Measurements from ENCODE around the gene KCNT2. TPM values are rescaled to one million over a fixed set of nuclear protein-coding genes. Genes with fewer than 3 reads are reported as not detected.

Gene KCNT2
- total RNA-seq, 2 experiments from 2014 or later = not detected

DNA sequence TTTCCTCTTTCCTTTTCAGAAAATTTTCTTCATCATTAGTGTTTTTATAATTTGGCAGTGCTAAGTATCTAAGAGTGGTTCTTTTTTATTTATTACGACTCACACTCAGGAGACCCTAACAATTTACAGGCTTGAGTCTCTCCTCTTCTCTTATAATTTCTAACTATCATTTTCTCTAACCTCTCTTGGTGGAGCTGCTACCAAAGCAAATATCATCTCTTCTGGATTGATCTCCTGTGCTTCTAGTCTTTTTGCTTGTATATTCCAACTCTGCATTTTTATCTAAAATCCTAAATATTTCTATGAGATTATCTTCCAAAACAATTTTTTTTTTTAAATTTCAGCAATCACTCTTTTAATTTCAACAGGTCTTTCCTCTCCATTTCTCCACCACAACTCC lies 250.3 kb downstream of the KCNT2 start:
- Histone ChIP-seq H3K27ac (ENCODE audit: low read depth, low read length, poor library complexity, severe bottlenecking) (no peak overlapping the region), H3K36me3 (ENCODE audit: insufficient read depth, low read length) (no peaks in the 10 kb centered on the region), H3K4me2 (ENCODE audit: low read length) (no peak overlapping the region), H4K20me1 (ENCODE audit: insufficient read depth, low read length) (no peaks in the 10 kb centered on the region; the same call in 1 of the 2 replicates), H3K9me2 (ENCODE audit: insufficient read depth, low read length) (no peaks in the 10 kb centered on the region), H3K4me1 (ENCODE audit: insufficient read depth, low read length, poor library complexity, severe bottlenecking) (no peaks in the 10 kb centered on the region), H3K79me2 (ENCODE audit: insufficient read depth, low read depth, low read length) (no peaks in the 10 kb centered on the region), H3K4me3 (ENCODE audit: low read depth, low read length, poor library complexity, severe bottlenecking) (no peak overlapping the region), H2AFZ (ENCODE audit: low read length) (no peak overlapping the region), H3K9me3 (ENCODE audit: low read length) (no peaks in the 10 kb centered on the region)
- intact Hi-C loops (cut with micrococcal nuclease; ENCODE audit: unreplicated experiment) = no loop called here
- no peak for DNase-seq (ENCODE audit: low spot score)
- POLR2A ChIA-PET = no interaction called here
- CTCF ChIA-PET (ENCODE audit: unreplicated experiment) = no interaction called here
- no TSS peak for BruUV-seq (replicated peaks)
- no peak for TF ChIP-seq EZH2phosphoT487 (IDR thresholded peaks at IDR 0.05; ENCODE audit: borderline replicate concordance, low read depth, low read length)

DNA sequence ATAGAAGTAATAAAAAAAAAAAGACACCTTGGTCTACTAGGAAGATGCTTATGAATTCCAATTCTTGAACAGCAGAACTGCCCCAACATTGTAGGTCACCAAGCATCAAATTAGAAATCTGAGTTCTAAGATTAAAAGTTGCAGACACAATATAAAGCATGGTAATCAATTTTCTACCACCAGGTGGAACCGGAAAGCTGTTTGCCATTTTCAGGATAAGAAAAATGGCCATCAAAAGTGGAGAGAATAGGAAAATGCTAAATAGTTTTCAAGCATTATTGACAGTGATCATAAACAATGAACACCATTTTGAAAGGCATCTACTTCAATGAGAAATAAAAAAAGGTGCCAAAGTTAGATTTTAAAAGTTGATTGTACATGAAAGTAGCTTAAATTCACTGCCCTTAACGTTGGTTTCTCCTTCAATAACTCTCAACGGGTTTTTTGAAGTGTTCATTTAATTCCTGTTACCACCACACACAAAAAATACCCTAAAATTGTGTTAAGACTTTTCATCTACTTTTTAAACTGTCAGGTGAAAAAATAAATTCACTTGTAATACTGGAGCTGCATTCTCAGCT lies 252.9 kb downstream of the KCNT2 start:
- ChIA-PET POLR2A (interaction anchor here (0.5 to 0.6 kb wide), 3 partner anchors 123 to 509 kb away, joined by 3 read pairs; no protein-coding TSS in a partner anchor), CTCF (ENCODE audit: unreplicated experiment) (no interaction called here)
- no peak for DNase-seq (ENCODE audit: low spot score)
- H3K36me3 ChIP-seq (ENCODE audit: insufficient read depth, low read length) = no peaks in the 10 kb centered on the region
- H3K4me3 ChIP-seq (ENCODE audit: low read depth, low read length, poor library complexity, severe bottlenecking) = no peak overlapping the region
- H3K79me2 ChIP-seq (ENCODE audit: insufficient read depth, low read depth, low read length) = no peaks in the 10 kb centered on the region
- H4K20me1 ChIP-seq (ENCODE audit: insufficient read depth, low read length) = no peaks in the 10 kb centered on the region; the same call in 1 of the 2 replicates
- no TSS peak for BruUV-seq (replicated peaks)
- intact Hi-C loops (cut with micrococcal nuclease; ENCODE audit: unreplicated experiment) = no loop called here
- no peak overlapping the region for H2AFZ ChIP-seq (ENCODE audit: low read length)
- H3K9me3 ChIP-seq (ENCODE audit: low read length) = no peaks in the 10 kb centered on the region
- TF ChIP-seq CTCF (conservative IDR thresholded peaks at IDR 0.05; ENCODE audit: low read length) = 0 out of 2 replicates have a peak, but pooled peaks have one; percentile 40
- TF ChIP-seq EZH2phosphoT487 (IDR thresholded peaks at IDR 0.05; ENCODE audit: borderline replicate concordance, low read depth, low read length) = no peak
- no peak overlapping the region for H3K4me2 ChIP-seq (ENCODE audit: low read length)
- H3K9me2 ChIP-seq (ENCODE audit: insufficient read depth, low read length) = no peaks in the 10 kb centered on the region
- no peak overlapping the region for H3K27ac ChIP-seq (ENCODE audit: low read depth, low read length, poor library complexity, severe bottlenecking)
- no peaks in the 10 kb centered on the region for H3K4me1 ChIP-seq (ENCODE audit: insufficient read depth, low read length, poor library complexity, severe bottlenecking)

- no peaks in the 10 kb centered on the region for H4K20me1 ChIP-seq (ENCODE audit: insufficient read depth, low read length)
- no peaks in the 10 kb centered on the region for H3K9me2 ChIP-seq (ENCODE audit: insufficient read depth, low read length)
- intact Hi-C loops (cut with micrococcal nuclease; ENCODE audit: unreplicated experiment) = no loop called here
- no peak overlapping the region for H3K4me2 ChIP-seq (ENCODE audit: low read length)
- CTCF ChIA-PET (ENCODE audit: unreplicated experiment) = no interaction called here
- no peak overlapping the region for H3K27ac ChIP-seq (ENCODE audit: low read depth, low read length, poor library complexity, severe bottlenecking)
- no peaks in the 10 kb centered on the region for H3K36me3 ChIP-seq (ENCODE audit: insufficient read depth, low read length)
- H3K79me2 ChIP-seq (ENCODE audit: insufficient read depth, low read depth, low read length) = no peaks in the 10 kb centered on the region
- TF ChIP-seq EZH2phosphoT487 (IDR thresholded peaks at IDR 0.05; ENCODE audit: borderline replicate concordance, low read depth, low read length) (no peak), CTCF (conservative IDR thresholded peaks at IDR 0.05; ENCODE audit: low read length) (no peak)
- no peak overlapping the region for H2AFZ ChIP-seq (ENCODE audit: low read length)
- no peaks in the 10 kb centered on the region for H3K9me3 ChIP-seq (ENCODE audit: low read length)
- no peaks in the 10 kb centered on the region for H3K4me1 ChIP-seq (ENCODE audit: insufficient read depth, low read length, poor library complexity, severe bottlenecking)
- no TSS peak for BruUV-seq (replicated peaks)
- no peak overlapping the region for H3K4me3 ChIP-seq (ENCODE audit: low read depth, low read length, poor library complexity, severe bottlenecking)
- POLR2A ChIA-PET = interaction anchor here (1.0 to 1.1 kb wide), 2 partner anchors 9 to 10 kb away, joined by 3 read pairs; no protein-coding TSS in a partner anchor
- DNase-seq (ENCODE audit: low spot score) = no peak
Measured at GRCh38 chr1:196344453-196344852, 263.8 kb downstream of the KCNT2 start.
